OCI-LY1 (cell line): ENCODE results near the gene TRAPPC3.

Source experiments
- H2AFZ ChIP-seq: fragments of 200-600 bp; sonication (generic), shearing (Covaris generic); 2 replicates; pipeline ENCODE4 v1.6.0; 2014; ENCODE audit warnings: antibody characterized with exemption, mild to moderate bottlenecking, low read length
- H3F3A ChIP-seq: fragments of 200-600 bp; sonication (generic), shearing (Covaris generic); 2 replicates; pipeline ENCODE4 v1.6.0; 2014; ENCODE audit warnings: mild to moderate bottlenecking, antibody characterized with exemption, low read length, moderate library complexity; ENCODE audit not compliant: insufficient read depth
- H3K27ac ChIP-seq: fragments of 200-600 bp; sonication (generic); 2 replicates; pipeline ENCODE4 v1.5.1; 2014; ENCODE audit warnings: low read length, mixed run types, mild to moderate bottlenecking, low read depth; ENCODE audit not compliant: poor library complexity, severe bottlenecking
- H3K27me3 ChIP-seq: fragments of 200-600 bp; sonication (generic); 2 replicates; pipeline ENCODE4 v1.6.0; 2014; ENCODE audit warnings: antibody characterized with exemption, mild to moderate bottlenecking, low read length, moderate library complexity; ENCODE audit not compliant: insufficient read depth
- H3K36me3 ChIP-seq: fragments of 200-600 bp; sonication (generic); 2 replicates; pipeline ENCODE4 v1.6.1; 2014; ENCODE audit warnings: mild to moderate bottlenecking, antibody characterized with exemption, low read length, moderate library complexity, mixed read lengths; ENCODE audit not compliant: insufficient read depth
- H3K4me1 ChIP-seq: fragments of 200-600 bp; sonication (generic); 2 replicates; pipeline ENCODE4 v1.5.1; 2014; ENCODE audit warnings: mild to moderate bottlenecking, low read length, moderate library complexity; ENCODE audit not compliant: insufficient read depth, severe bottlenecking
- H3K4me2 ChIP-seq: fragments of 200-600 bp; sonication (generic), shearing (Covaris generic); 2 replicates; pipeline ENCODE4 v1.6.1; 2014; ENCODE audit warnings: low read length
- H3K4me3 ChIP-seq: fragments of 200-600 bp; sonication (generic); 2 replicates; pipeline ENCODE4 v1.5.1; 2014; ENCODE audit warnings: low read length, low read depth, mild to moderate bottlenecking, mixed read lengths; ENCODE audit not compliant: poor library complexity, severe bottlenecking
- H3K79me2 ChIP-seq: fragments of 200-600 bp; shearing (Covaris generic); 2 replicates; pipeline ENCODE4 v1.6.1; 2016; ENCODE audit warnings: mixed run types, low read length, mixed read lengths; ENCODE audit not compliant: insufficient read depth
- H3K9ac ChIP-seq: fragments of 200-600 bp; sonication (generic), shearing (Covaris generic); 2 replicates; pipeline ENCODE4 v1.6.1; 2014; ENCODE audit warnings: mild to moderate bottlenecking, low read length, mixed read lengths
- H3K9me2 ChIP-seq: fragments of 200-600 bp; sonication (generic), shearing (Covaris generic); 2 replicates; pipeline ENCODE4 v1.6.1; 2014; ENCODE audit warnings: low read depth, mild to moderate bottlenecking, low read length, mixed read lengths
- H3K9me3 ChIP-seq: fragments of 200-600 bp; shearing (Covaris generic); 2 replicates; pipeline ENCODE4 v1.6.1; 2014; ENCODE audit warnings: low read length, mixed read lengths
- H4K20me1 ChIP-seq: fragments of 200-600 bp; sonication (generic), shearing (Covaris generic); 2 replicates; pipeline ENCODE4 v1.6.0; 2016; ENCODE audit warnings: mild to moderate bottlenecking, low read length; ENCODE audit not compliant: insufficient read depth
- CTCF ChIP-seq: fragments of 200-600 bp; sonication (generic), shearing (Covaris generic); IDR thresholded peaks from 2 replicates; pipeline ENCODE4 v1.5.1; 2017; ENCODE audit warnings: mild to moderate bottlenecking, antibody characterized with exemption, low read length, moderate library complexity, mixed read lengths
- EZH2 ChIP-seq: fragments of 200-600 bp; sonication (generic), shearing (Covaris generic); IDR thresholded peaks from 2 replicates; pipeline ENCODE4 v1.8.0; 2017; ENCODE audit warnings: borderline replicate concordance, mixed run types, mild to moderate bottlenecking, antibody characterized with exemption, low read length, moderate library complexity, mixed read lengths

The TRAPPC3 gene

GRCh38 chr1:36093226-36093625 lies 56.1 kb downstream of the TRAPPC3 start:
- Histone ChIP-seq H4K20me1 (no peaks in the 10 kb centered on the region), H3K27me3 (no peaks in the 10 kb centered on the region), H3K27ac (no peak overlapping the region), H3K36me3 (peaks cover 56% of the 10 kb centered on the region), H3K9me2 (no peaks in the 10 kb centered on the region), H3K4me2 (no peak overlapping the region), H3K79me2 (no peaks in the 10 kb centered on the region), H3K9ac (no peak overlapping the region), H2AFZ (no peak overlapping the region), H3K4me1 (peaks cover 14% of the 10 kb centered on the region), H3F3A (no peaks in the 10 kb centered on the region), H3K9me3 (no peaks in the 10 kb centered on the region), H3K4me3 (no peak overlapping the region)
- TF ChIP-seq CTCF (no peak), EZH2 (no peak)

- no peaks in the 10 kb centered on the region for H3K27me3 ChIP-seq
- H3K79me2 ChIP-seq = no peaks in the 10 kb centered on the region
- H2AFZ ChIP-seq = no peak overlapping the region
- no peaks in the 10 kb centered on the region for H3K9me3 ChIP-seq
- TF ChIP-seq CTCF (no peak), EZH2 (no peak)
- H4K20me1 ChIP-seq = no peaks in the 10 kb centered on the region
- no peaks in the 10 kb centered on the region for H3F3A ChIP-seq
- H3K36me3 ChIP-seq = peaks cover 56% of the 10 kb centered on the region
- H3K9me2 ChIP-seq = no peaks in the 10 kb centered on the region
- H3K4me3 ChIP-seq = no peak overlapping the region
- peaks cover 18% of the 10 kb centered on the region for H3K4me1 ChIP-seq
- H3K4me2 ChIP-seq = no peak overlapping the region
- H3K27ac ChIP-seq = no peak overlapping the region
- no peak overlapping the region for H3K9ac ChIP-seq
Observed at GRCh38 chr1:36092798-36093185, 56.5 kb downstream of the TRAPPC3 start.

GRCh38 chr1:36092166-36092797 lies 57.0 kb downstream of the TRAPPC3 start:
- Histone ChIP-seq H3K9me3 (no peaks in the 10 kb centered on the region), H4K20me1 (no peaks in the 10 kb centered on the region), H3F3A (no peaks in the 10 kb centered on the region), H3K27ac (no peak overlapping the region), H3K4me1 (peaks cover 18% of the 10 kb centered on the region), H3K27me3 (no peaks in the 10 kb centered on the region), H2AFZ (no peak overlapping the region), H3K36me3 (peaks cover 56% of the 10 kb centered on the region), H3K4me2 (no peak overlapping the region), H3K4me3 (no peak overlapping the region), H3K79me2 (no peaks in the 10 kb centered on the region), H3K9me2 (no peaks in the 10 kb centered on the region), H3K9ac (no peak overlapping the region)
- TF ChIP-seq CTCF (no peak), EZH2 (no peak)
